PC-9 (cell line): ENCODE data around the gene ING1.

Source experiments
- CTCF ChIP-seq: fragments of 200-600 bp; sonication (generic); conservative IDR thresholded peaks from 2 replicates; pipeline ENCODE4 v1.6.1; 2017; ENCODE audit warnings: mixed run types, antibody characterized with exemption, mild to moderate bottlenecking, moderate library complexity
- EZH2 ChIP-seq: fragments of 200-600 bp; sonication (generic); IDR thresholded peaks from 2 replicates; pipeline ENCODE4 v1.8.0; 2017; ENCODE audit warnings: antibody characterized with exemption, low read depth

- no peak for TF ChIP-seq EZH2
- no peak for TF ChIP-seq CTCF
Observed at GRCh38 chr13:110759710-110760109, 46.2 kb downstream of the ING1 start.
